ENCODE results near the gene DMD. TPM values are rescaled to one million over a fixed set of nuclear protein-coding genes. Genes with fewer than 3 reads are reported as not detected.

The DMD gene
- polyA plus RNA-seq, 3 donors, result 0.23 TPM; not detected in 2

- Histone ChIP-seq H3K27ac (ENCODE audit: low read depth in 1 of 2, low read length in 2 of 2) (no peak overlapping the region), H4K20me1 (ENCODE audit: insufficient read depth, low read length) (no peaks in the 10 kb centered on the region), H3K4me3 (replicated peaks in 1 of 3; ENCODE audit: low read depth in 2 of 3, low read length in 3 of 3) (no peak overlapping the region), H3K27me3 (ENCODE audit: control insufficient read depth in 2 of 2, insufficient read depth in 2 of 2, low read length in 2 of 2) (no peaks in the 10 kb centered on the region), H3K4me2 (replicated peaks; ENCODE audit: extremely low read depth, low read length, poor library complexity, severe bottlenecking) (no peak overlapping the region), H3K36me3 (replicated peaks in 1 of 2; ENCODE audit: control insufficient read depth in 1 of 2, insufficient read depth in 2 of 2, low read length in 2 of 2) (no peaks in the 10 kb centered on the region), H3K9ac (ENCODE audit: insufficient read depth, low read length, poor library complexity, severe bottlenecking) (no peak overlapping the region), H3K4me1 (ENCODE audit: control insufficient read depth in 1 of 2, insufficient read depth in 2 of 2, low read length in 2 of 2) (no peaks in the 10 kb centered on the region), H2AFZ (ENCODE audit: insufficient read depth, low read depth, low read length, poor library complexity, severe bottlenecking) (no peak overlapping the region), H3K9me3 (replicated peaks in 1 of 2; ENCODE audit: control insufficient read depth in 1 of 2, insufficient read depth in 1 of 2, low read length in 2 of 2) (no peaks in the 10 kb centered on the region), H3K79me2 (ENCODE audit: insufficient read depth, low read length) (no peaks in the 10 kb centered on the region)
- WGBS (ENCODE audit: insufficient coverage), result no CpG with 5 or more reads among the region's 3 CpGs
- DNase-seq, result no peak
- Mint-ChIP-seq H3K27ac (no peak overlapping the region), H3K27me3 (ENCODE audit: low read depth in 3 of 3) (no peaks in the 10 kb centered on the region), H3K4me1 (no peaks in the 10 kb centered on the region), H3K4me3 (no peak overlapping the region), H3K9me3 (no peaks in the 10 kb centered on the region), H3K36me3 (no peaks in the 10 kb centered on the region)
- intact Hi-C loops (cut with micrococcal nuclease), result no loop called here
- TF ChIP-seq, protein P1, sequence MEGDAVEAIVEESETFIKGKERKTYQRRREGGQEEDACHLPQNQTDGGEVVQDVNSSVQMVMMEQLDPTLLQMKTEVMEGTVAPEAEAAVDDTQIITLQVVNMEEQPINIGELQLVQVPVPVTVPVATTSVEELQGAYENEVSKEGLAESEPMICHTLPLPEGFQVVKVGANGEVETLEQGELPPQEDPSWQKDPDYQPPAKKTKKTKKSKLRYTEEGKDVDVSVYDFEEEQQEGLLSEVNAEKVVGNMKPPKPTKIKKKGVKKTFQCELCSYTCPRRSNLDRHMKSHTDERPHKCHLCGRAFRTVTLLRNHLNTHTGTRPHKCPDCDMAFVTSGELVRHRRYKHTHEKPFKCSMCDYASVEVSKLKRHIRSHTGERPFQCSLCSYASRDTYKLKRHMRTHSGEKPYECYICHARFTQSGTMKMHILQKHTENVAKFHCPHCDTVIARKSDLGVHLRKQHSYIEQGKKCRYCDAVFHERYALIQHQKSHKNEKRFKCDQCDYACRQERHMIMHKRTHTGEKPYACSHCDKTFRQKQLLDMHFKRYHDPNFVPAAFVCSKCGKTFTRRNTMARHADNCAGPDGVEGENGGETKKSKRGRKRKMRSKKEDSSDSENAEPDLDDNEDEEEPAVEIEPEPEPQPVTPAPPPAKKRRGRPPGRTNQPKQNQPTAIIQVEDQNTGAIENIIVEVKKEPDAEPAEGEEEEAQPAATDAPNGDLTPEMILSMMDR (IDR thresholded peaks at IDR 0.05), result no peak
Measured at GRCh38 chrX:31629195-31629594, 1582.2 kb downstream of the DMD start.

DNA sequence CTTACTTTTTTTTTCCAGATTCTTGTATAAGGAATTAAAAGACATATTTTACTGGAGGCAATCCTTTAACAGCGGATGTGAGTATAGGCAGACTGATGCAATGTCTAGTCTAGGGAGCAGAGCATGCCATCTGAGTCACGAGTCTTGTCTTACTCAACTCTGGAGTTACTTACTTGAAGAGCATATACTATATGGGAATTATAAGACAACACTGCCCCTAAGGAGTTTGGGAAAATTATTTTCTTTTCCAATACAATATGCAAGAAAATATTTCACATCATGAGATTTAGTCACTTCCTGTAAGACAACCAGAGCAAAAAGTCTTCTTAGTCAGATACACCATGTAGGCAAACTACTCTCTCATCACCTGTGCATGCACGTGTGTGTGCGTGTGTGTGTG, 1602.2 kb downstream of the DMD start:
- Mint-ChIP-seq H3K4me1 (no peaks in the 10 kb centered on the region), H3K36me3 (no peaks in the 10 kb centered on the region), H3K4me3 (no peak overlapping the region), H3K9me3 (peaks cover 0 to 3% (median 0%) of the 10 kb centered on the region in 7 donors), H3K27ac (no peak overlapping the region), H3K27me3 (ENCODE audit: low read depth in 3 of 3) (peaks cover 0 to 2% (median 0%) of the 10 kb centered on the region in 3 donors)
- Histone ChIP-seq H3K79me2 (ENCODE audit: insufficient read depth, low read length) (no peaks in the 10 kb centered on the region), H3K4me3 (replicated peaks in 1 of 3; ENCODE audit: low read depth in 2 of 3, low read length in 3 of 3) (no peak overlapping the region), H3K9me3 (replicated peaks in 1 of 2; ENCODE audit: control insufficient read depth in 1 of 2, insufficient read depth in 1 of 2, low read length in 2 of 2) (no peaks in the 10 kb centered on the region), H4K20me1 (ENCODE audit: insufficient read depth, low read length) (no peaks in the 10 kb centered on the region), H3K36me3 (replicated peaks in 1 of 2; ENCODE audit: control insufficient read depth in 1 of 2, insufficient read depth in 2 of 2, low read length in 2 of 2) (no peaks in the 10 kb centered on the region), H3K27ac (ENCODE audit: low read depth in 1 of 2, low read length in 2 of 2) (no peak overlapping the region), H3K4me2 (replicated peaks; ENCODE audit: extremely low read depth, low read length, poor library complexity, severe bottlenecking) (no peak overlapping the region), H3K4me1 (ENCODE audit: control insufficient read depth in 1 of 2, insufficient read depth in 2 of 2, low read length in 2 of 2) (no peaks in the 10 kb centered on the region), H2AFZ (ENCODE audit: insufficient read depth, low read depth, low read length, poor library complexity, severe bottlenecking) (no peak overlapping the region), H3K9ac (ENCODE audit: insufficient read depth, low read length, poor library complexity, severe bottlenecking) (no peak overlapping the region), H3K27me3 (ENCODE audit: control insufficient read depth in 2 of 2, insufficient read depth in 2 of 2, low read length in 2 of 2) (no peaks in the 10 kb centered on the region)
- no CpG with 5 or more reads among the region's 4 CpGs for WGBS (ENCODE audit: insufficient coverage)
- DNase-seq, result no peak
- intact Hi-C loops (cut with micrococcal nuclease), result no loop called here
- TF ChIP-seq, protein P1 (IDR thresholded peaks at IDR 0.05), result no peak

All from CD14-positive monocyte (primary cell).